Loucy (cell line): ENCODE data around the gene PCOLCE2.
"Not testable (repeated sequence)": the region's sequence is repeated elsewhere in the genome, so short reads cannot be mapped to it uniquely, and the experiment has no call there.

Experiments
- H2AFZ ChIP-seq: fragments of 200-600 bp; sonication (generic); 2 replicates; pipeline ENCODE4 v1.6.0; 2016; ENCODE audit warnings: antibody characterized with exemption, mild to moderate bottlenecking, low read length, moderate library complexity
- H3F3A ChIP-seq: fragments of 200-600 bp; 2 replicates; pipeline ENCODE4 v1.6.0; 2016; ENCODE audit warnings: antibody characterized with exemption, low read depth, mild to moderate bottlenecking
- H3K27me3 ChIP-seq: fragments of 200-600 bp; sonication (generic); 2 replicates; pipeline ENCODE4 v1.6.1; 2014; ENCODE audit warnings: low read length, mild to moderate bottlenecking; ENCODE audit not compliant: insufficient read depth, poor library complexity, severe bottlenecking
- H3K36me3 ChIP-seq: fragments of 200-600 bp; sonication (generic); 2 replicates; pipeline ENCODE4 v1.6.1; 2016; ENCODE audit warnings: low read length; ENCODE audit not compliant: insufficient read depth
- H3K4me1 ChIP-seq: fragments of 200-600 bp; sonication (generic); 2 replicates; pipeline ENCODE4 v1.5.1; 2014; ENCODE audit warnings: low read length, mild to moderate bottlenecking; ENCODE audit not compliant: insufficient read depth, poor library complexity, severe bottlenecking
- H3K4me2 ChIP-seq: fragments of 200-600 bp; sonication (generic); 2 replicates; pipeline ENCODE4 v1.6.0; 2014; ENCODE audit warnings: antibody characterized with exemption, low read length, low read depth, mild to moderate bottlenecking; ENCODE audit not compliant: poor library complexity, severe bottlenecking
- H3K4me3 ChIP-seq: fragments of 200-600 bp; sonication (generic); 2 replicates; pipeline ENCODE4 v1.5.1; 2014; ENCODE audit warnings: low read length, mild to moderate bottlenecking, mixed read lengths; ENCODE audit not compliant: poor library complexity, severe bottlenecking
- H3K79me2 ChIP-seq: fragments of 200-600 bp; sonication (generic); 2 replicates; pipeline ENCODE4 v1.6.1; 2014; ENCODE audit warnings: low read length; ENCODE audit not compliant: insufficient read depth
- H3K9ac ChIP-seq: fragments of 200-600 bp; sonication (generic); 2 replicates; pipeline ENCODE4 v1.6.0; 2014; ENCODE audit warnings: mild to moderate bottlenecking, low read depth, low read length, moderate library complexity; ENCODE audit not compliant: poor library complexity, severe bottlenecking
- H3K9me2 ChIP-seq: fragments of 200-600 bp; sonication (generic); replicated peaks from 2 replicates; pipeline ENCODE4 v1.6.1; 2016; ENCODE audit warnings: low read depth, low read length, mixed read lengths
- H3K9me3 ChIP-seq: fragments of 200-600 bp; sonication (generic); 2 replicates; pipeline ENCODE4 v1.6.1; 2014; ENCODE audit warnings: mild to moderate bottlenecking, antibody characterized with exemption, low read length, low read depth; ENCODE audit not compliant: insufficient read depth
- H4K20me1 ChIP-seq: fragments of 200-600 bp; sonication (generic); 2 replicates; pipeline ENCODE4 v1.6.0; 2014; ENCODE audit warnings: antibody characterized with exemption, low read length, mild to moderate bottlenecking; ENCODE audit not compliant: insufficient read depth, poor library complexity, severe bottlenecking
- EZH2phosphoT487 ChIP-seq: fragments of 200-600 bp; IDR thresholded peaks from 2 replicates; pipeline ENCODE4 v1.6.1; 2018; ENCODE audit warnings: antibody characterized with exemption, mild to moderate bottlenecking, moderate library complexity, borderline replicate concordance
- TF ChIP-seq, protein P1 (sequence below): fragments of 200-600 bp; sonication (generic); conservative IDR thresholded peaks from 2 replicates; pipeline ENCODE4 v1.5.1; 2014; ENCODE audit warnings: mild to moderate bottlenecking, antibody characterized with exemption, low read length

Gene PCOLCE2

DNA sequence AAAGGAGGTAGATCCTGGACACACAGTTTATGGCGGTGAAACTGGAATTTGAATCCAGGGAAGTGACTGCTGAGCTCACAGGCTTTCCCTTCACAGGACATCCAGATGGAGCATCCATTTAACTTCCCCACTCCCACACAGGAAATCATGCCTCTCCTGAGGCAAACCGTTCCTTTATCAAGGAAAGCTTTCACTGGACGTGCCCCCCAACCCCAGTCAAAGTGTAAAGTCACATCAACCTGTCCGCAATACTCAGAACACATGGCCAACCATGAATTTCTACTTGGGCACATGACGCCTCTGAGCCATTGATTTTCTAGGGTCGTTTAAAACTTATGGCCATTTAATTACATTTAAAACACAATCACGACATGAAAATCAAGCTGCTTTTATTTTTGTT lies 2.9 kb downstream of the PCOLCE2 start:
- Histone ChIP-seq H3K9ac (no peak overlapping the region), H3K4me1 (peaks cover 3% of the 10 kb centered on the region), H3K4me2 (no peak overlapping the region), H3K36me3 (no peaks in the 10 kb centered on the region), H3K9me2 (no peaks in the 10 kb centered on the region), H3F3A (no peaks in the 10 kb centered on the region), H3K79me2 (no peaks in the 10 kb centered on the region), H2AFZ (no peak overlapping the region), H4K20me1 (no peaks in the 10 kb centered on the region), H3K9me3 (no peaks in the 10 kb centered on the region), H3K27me3 (peaks cover 5% of the 10 kb centered on the region), H3K4me3 (no peak overlapping the region)
- no peak for TF ChIP-seq EZH2phosphoT487
- TF ChIP-seq, protein P1, sequence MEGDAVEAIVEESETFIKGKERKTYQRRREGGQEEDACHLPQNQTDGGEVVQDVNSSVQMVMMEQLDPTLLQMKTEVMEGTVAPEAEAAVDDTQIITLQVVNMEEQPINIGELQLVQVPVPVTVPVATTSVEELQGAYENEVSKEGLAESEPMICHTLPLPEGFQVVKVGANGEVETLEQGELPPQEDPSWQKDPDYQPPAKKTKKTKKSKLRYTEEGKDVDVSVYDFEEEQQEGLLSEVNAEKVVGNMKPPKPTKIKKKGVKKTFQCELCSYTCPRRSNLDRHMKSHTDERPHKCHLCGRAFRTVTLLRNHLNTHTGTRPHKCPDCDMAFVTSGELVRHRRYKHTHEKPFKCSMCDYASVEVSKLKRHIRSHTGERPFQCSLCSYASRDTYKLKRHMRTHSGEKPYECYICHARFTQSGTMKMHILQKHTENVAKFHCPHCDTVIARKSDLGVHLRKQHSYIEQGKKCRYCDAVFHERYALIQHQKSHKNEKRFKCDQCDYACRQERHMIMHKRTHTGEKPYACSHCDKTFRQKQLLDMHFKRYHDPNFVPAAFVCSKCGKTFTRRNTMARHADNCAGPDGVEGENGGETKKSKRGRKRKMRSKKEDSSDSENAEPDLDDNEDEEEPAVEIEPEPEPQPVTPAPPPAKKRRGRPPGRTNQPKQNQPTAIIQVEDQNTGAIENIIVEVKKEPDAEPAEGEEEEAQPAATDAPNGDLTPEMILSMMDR = no peak

GRCh38 chr3:142884531-142884930 lies 4.4 kb downstream of the PCOLCE2 start:
- Histone ChIP-seq H4K20me1 (no peaks in the 10 kb centered on the region), H3K27me3 (peaks cover 5% of the 10 kb centered on the region), H3K9ac (no peak overlapping the region), H3K9me3 (no peaks in the 10 kb centered on the region), H3K4me2 (no peak overlapping the region), H3K4me1 (peaks cover 3% of the 10 kb centered on the region), H3K79me2 (no peaks in the 10 kb centered on the region), H3K36me3 (no peaks in the 10 kb centered on the region), H2AFZ (no peak overlapping the region), H3K4me3 (no peak overlapping the region), H3F3A (no peaks in the 10 kb centered on the region), H3K9me2 (no peaks in the 10 kb centered on the region)
- TF ChIP-seq, protein P1 = no peak
- TF ChIP-seq EZH2phosphoT487 = no peak

DNA sequence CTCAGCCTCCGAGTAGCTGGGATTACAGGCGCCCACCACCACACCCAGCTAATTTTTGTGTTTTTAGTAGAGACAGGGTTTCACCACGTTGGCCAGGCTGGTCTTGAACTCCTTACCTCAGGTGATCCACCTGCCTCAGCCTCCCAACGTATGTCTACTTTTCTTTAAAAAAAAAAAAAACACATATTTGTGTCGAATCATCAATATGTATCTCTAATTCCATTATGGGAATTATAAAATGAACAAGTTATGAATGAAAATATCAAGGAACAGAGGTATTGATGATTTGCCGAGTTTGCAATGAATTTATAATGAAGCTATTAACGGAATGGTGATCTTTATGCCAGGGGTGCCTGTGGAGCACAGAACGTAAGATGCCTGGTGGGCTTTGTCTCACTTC lies 5.3 kb downstream of the PCOLCE2 start:
- not testable (repeated sequence) for H3K27me3 ChIP-seq, H3K9me3 ChIP-seq, H4K20me1 ChIP-seq, H3K9ac ChIP-seq, H3K4me3 ChIP-seq, H2AFZ ChIP-seq, H3K4me2 ChIP-seq, H3K4me1 ChIP-seq, H3K79me2 ChIP-seq, H3K36me3 ChIP-seq, H3K9me2 ChIP-seq, H3F3A ChIP-seq

DNA sequence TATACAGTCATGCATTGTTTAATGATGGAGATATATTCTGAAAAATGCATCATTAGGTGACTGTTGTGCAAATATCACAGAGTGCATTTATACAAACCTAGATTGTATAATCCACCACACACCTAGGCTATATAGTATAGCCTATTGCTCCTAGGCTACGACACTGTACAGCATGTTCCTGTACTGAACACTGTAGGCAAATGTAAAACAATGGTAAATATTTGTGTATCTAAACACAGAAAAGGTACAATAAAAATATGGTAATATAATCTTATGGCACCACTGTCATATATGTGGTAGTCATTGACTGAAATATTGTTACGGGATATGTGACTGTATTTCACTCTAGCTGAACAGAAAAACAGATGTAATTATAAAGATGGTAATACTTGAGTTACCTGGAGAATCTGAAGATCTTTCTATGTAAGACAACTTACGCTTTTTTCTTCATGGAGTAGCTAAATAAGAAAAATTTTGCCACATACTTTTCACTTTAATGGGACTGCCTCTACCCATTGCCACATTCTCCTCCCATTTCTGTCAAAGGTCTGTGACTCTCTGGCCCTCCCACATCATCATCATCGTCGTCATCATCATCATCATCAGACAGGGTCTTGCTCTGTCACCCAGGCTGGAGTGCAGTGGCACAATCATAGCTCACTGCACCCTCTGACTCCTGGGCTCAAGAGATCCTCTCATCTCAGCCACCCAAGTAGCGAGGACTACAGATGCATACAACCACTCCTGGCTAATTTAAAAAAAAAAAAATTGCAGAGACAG lies 7.2 kb downstream of the PCOLCE2 start:
- Histone ChIP-seq H3K9me2 (no peaks in the 10 kb centered on the region), H4K20me1 (no peaks in the 10 kb centered on the region), H3K9ac (no peak overlapping the region), H2AFZ (no peak overlapping the region), H3K4me1 (no peaks in the 10 kb centered on the region), H3K36me3 (no peaks in the 10 kb centered on the region), H3K79me2 (no peaks in the 10 kb centered on the region), H3K9me3 (no peaks in the 10 kb centered on the region), H3F3A (no peaks in the 10 kb centered on the region), H3K27me3 (no peaks in the 10 kb centered on the region), H3K4me2 (no peak overlapping the region), H3K4me3 (no peak overlapping the region)
- no peak for TF ChIP-seq EZH2phosphoT487
